HepG2 (cell line): ENCODE data around the gene RASA3.

Experiments
- CTCF ChIP-seq: sonication (generic); formaldehyde crosslinking; IDR thresholded peaks from 2 replicates; pipeline ENCODE4 v1.5.0; 2020; ENCODE audit warnings: mild to moderate bottlenecking, missing genetic modification reagents, moderate library complexity
- FOSL2 ChIP-seq: sonication (generic); formaldehyde crosslinking; IDR thresholded peaks from 2 replicates; pipeline ENCODE4 v1.4.0; 2020; ENCODE audit warnings: missing genetic modification reagents
- JUNB ChIP-seq: sonication (generic); formaldehyde crosslinking; IDR thresholded peaks from 2 replicates; pipeline ENCODE4 v1.8.0; 2022; ENCODE audit warnings: missing genetic modification reagents, mild to moderate bottlenecking, borderline replicate concordance
- MEIS1 ChIP-seq: sonication (generic); formaldehyde crosslinking; IDR thresholded peaks from 2 replicates; pipeline ENCODE4 v1.9.0; 2021; ENCODE audit warnings: mild to moderate bottlenecking, missing genetic modification reagents, moderate library complexity, borderline replicate concordance
- MXI1 ChIP-seq: IDR thresholded peaks from 3 replicates; pipeline ENCODE4 v1.6.1; 2012; ENCODE audit warnings: low read depth, low read length, inconsistent platforms, borderline replicate concordance
- PRDM15 ChIP-seq: sonication (generic); formaldehyde crosslinking; IDR thresholded peaks from 2 replicates; pipeline ENCODE4 v1.4.0; 2020; ENCODE audit warnings: missing genetic modification reagents
- ZNF777 ChIP-seq: sonication (generic); formaldehyde crosslinking; IDR thresholded peaks from 2 replicates; pipeline ENCODE4 v1.4.0; 2020; ENCODE audit warnings: missing genetic modification reagents
- TF ChIP-seq, protein P1 (sequence below), 2 experiments: sonication (generic) in 1 of 2; formaldehyde crosslinking in 1 of 2; IDR thresholded peaks; 2 replicates each; pipeline versions ENCODE4 v1.5.1 to v1.6.1; 2011 to 2020; ENCODE audit warnings: borderline replicate concordance in 1 of 2, low read depth in 1 of 2, low read length in 1 of 2, mild to moderate bottlenecking in 1 of 2, missing genetic modification reagents in 1 of 2, moderate library complexity in 1 of 2

DNA sequence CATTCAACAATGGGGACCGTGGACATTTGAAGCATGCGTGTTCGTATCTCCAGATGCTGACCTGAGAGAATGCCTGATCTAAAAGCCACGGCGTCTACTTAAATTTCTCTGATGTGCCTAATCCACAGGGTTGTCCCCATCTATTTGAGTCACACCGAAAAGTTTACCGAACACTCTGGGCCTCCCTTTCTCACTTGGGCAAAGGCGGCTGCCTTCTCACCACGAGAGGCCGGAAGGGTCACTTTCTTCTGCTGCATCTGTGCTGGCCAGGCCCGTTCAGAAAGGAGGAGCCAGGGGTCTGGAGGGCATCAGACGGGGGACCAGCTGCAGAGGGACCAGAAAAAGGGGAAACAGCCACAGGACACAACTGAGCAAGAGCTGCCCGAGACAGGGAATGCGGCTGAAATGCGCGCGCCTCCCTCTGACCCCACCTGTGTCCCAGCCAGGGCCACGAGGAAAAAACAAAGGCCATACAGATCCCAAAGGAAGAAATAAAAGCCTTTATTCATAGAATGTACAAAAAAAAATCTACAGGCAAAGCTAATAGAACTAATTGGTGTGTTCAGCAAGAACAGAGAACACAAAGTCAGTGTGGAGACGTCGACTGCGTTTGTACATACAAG, 87.2 kb downstream of the RASA3 start:
- no peak for TF ChIP-seq FOSL2
- TF ChIP-seq, protein P1, sequence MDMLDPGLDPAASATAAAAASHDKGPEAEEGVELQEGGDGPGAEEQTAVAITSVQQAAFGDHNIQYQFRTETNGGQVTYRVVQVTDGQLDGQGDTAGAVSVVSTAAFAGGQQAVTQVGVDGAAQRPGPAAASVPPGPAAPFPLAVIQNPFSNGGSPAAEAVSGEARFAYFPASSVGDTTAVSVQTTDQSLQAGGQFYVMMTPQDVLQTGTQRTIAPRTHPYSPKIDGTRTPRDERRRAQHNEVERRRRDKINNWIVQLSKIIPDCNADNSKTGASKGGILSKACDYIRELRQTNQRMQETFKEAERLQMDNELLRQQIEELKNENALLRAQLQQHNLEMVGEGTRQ (IDR thresholded peaks at IDR 0.05; ENCODE audit: low read depth, low read length): no peak
- TF ChIP-seq, protein P1 (CRISPR knock-in tag; IDR thresholded peaks at IDR 0.05; ENCODE audit: borderline replicate concordance): no peak
- TF ChIP-seq MEIS1: no peak
- TF ChIP-seq CTCF (CRISPR knock-in tag): no peak
- no peak for TF ChIP-seq ZNF777 (CRISPR knock-in tag)
- no peak for TF ChIP-seq MXI1
- no peak for TF ChIP-seq JUNB
- TF ChIP-seq PRDM15 (CRISPR knock-in tag): no peak
